ENCODE results near the gene WNT7B.

Gene WNT7B

GRCh38 chr22:45885941-45886395, 91.0 kb downstream of the WNT7B start:
- no peak for DNase-seq

- DNase-seq = no peak
Measured at GRCh38 chr22:45885171-45885840, 91.7 kb downstream of the WNT7B start.

- DNase-seq = no peak
Measured at GRCh38 chr22:45884201-45885062, 92.5 kb downstream of the WNT7B start.

- no peak for DNase-seq
Measured at GRCh38 chr22:45883811-45884170, 93.2 kb downstream of the WNT7B start.

- no peak for DNase-seq
Measured at GRCh38 chr22:45882881-45883810, 93.8 kb downstream of the WNT7B start.

GRCh38 chr22:45881524-45881875, 95.5 kb downstream of the WNT7B start:
- DNase-seq = no peak

- DNase-seq = no peak
Measured at GRCh38 chr22:45880716-45881523, 96.0 kb downstream of the WNT7B start.

- no peak for DNase-seq
Measured at GRCh38 chr22:45880091-45880715, 96.8 kb downstream of the WNT7B start.

- DNase-seq = no peak
Measured at GRCh38 chr22:45879552-45879949, 97.4 kb downstream of the WNT7B start.

- no peak for DNase-seq
Measured at GRCh38 chr22:45878901-45879551, 97.9 kb downstream of the WNT7B start.

- DNase-seq = no peak
Measured at GRCh38 chr22:45878051-45878781, 98.7 kb downstream of the WNT7B start.

- DNase-seq = no peak
Measured at GRCh38 chr22:45877651-45878050, 99.3 kb downstream of the WNT7B start.

GRCh38 chr22:45877036-45877380, 100.0 kb downstream of the WNT7B start:
- no peak for DNase-seq

- DNase-seq = no peak
Measured at GRCh38 chr22:45876136-45877035, 100.6 kb downstream of the WNT7B start.

GRCh38 chr22:45872659-45873263, 104.2 kb downstream of the WNT7B start:
- no peak for DNase-seq

- DNase-seq = no peak
Measured at GRCh38 chr22:45871721-45872120, 105.2 kb downstream of the WNT7B start.

All from fibroblast of skin of abdomen (primary cell).